GM12891 (cell line): Measurements from ENCODE around the gene SGO2.

ENCODE experiments used
- DNase-seq: peaks from one replicate; pipeline ENCODE4 v3.0.0; 2011; ENCODE audit warnings: low spot score; ENCODE audit not compliant: insufficient read length
- FAIRE-seq: peaks from 2 replicates; lab custom pipeline; 2011; peaks lifted over from hg19 to GRCh38; lab: Jason Lieb, UNC
- PAX5 ChIP-seq: IDR thresholded peaks from 2 replicates; pipeline ENCODE4 v1.6.1; 2011; ENCODE audit warnings: low read length, moderate library complexity, mild to moderate bottlenecking; ENCODE audit not compliant: insufficient read depth, severe bottlenecking
- POLR2A ChIP-seq: IDR thresholded peaks from 2 replicates; pipeline ENCODE4 v1.6.1; 2011; ENCODE audit warnings: low read depth, low read length, control low read depth
- POLR2AphosphoS5 ChIP-seq: IDR thresholded peaks from 2 replicates; pipeline ENCODE4 v1.6.1; 2011; ENCODE audit warnings: low read depth, low read length, control low read depth
- POU2F2 ChIP-seq: IDR thresholded peaks from 2 replicates; pipeline ENCODE4 v1.6.1; 2011; ENCODE audit warnings: low read depth, mild to moderate bottlenecking, control low read depth, low read length, moderate library complexity
- SPI1 ChIP-seq: IDR thresholded peaks from 2 replicates; pipeline ENCODE4 v1.6.1; 2011; ENCODE audit warnings: low read depth, low read length, control low read depth
- TAF1 ChIP-seq: IDR thresholded peaks from 2 replicates; pipeline ENCODE4 v1.6.1; 2011; ENCODE audit warnings: low read depth, low read length, control low read depth

Gene SGO2

DNA sequence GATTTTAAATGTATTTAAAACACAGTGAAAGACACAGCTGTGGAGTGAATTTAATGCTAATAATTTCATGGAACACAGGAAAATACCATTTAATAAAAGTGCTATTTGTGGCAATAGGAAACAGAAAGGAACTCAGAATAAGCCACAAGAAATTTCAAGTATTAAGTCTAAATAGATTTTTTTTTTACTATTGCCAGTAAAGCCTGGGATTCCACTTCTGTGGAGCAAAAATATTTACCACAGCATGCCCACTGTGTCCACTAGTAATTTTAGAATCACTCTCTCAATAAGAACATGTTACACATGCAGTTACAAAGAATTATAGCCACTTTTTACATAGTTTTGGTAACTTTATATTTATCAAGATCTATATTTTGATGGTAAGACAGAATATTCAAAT lies 33.4 kb upstream of the SGO2 start:
- FAIRE-seq (no peak), DNase-seq (no peak)
- TF ChIP-seq PAX5 (no peak), POU2F2 (no peak), POLR2AphosphoS5 (no peak), SPI1 (no peak), TAF1 (no peak), POLR2A (no peak)

DNA sequence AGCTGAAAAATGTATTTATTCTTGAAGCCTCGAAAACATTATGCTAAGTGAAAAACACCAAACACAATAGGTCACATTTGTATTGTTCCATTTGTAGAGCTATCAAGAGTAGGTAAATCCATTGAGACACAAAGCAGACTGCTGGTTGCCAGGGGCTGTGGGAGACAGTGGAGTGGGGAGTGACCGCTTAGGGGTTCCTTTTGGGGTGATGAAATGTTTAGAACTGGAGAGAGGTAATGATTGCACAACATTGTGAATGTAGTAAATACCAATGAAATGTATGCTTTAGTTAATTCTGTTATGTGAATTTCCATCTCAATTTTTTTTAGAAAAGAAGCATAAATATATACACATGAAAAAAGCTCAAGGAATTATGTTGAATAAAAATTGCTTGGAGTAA lies 32.0 kb upstream of the SGO2 start:
- no peak for FAIRE-seq
- no peak for DNase-seq
- TF ChIP-seq POU2F2: no peak

DNA sequence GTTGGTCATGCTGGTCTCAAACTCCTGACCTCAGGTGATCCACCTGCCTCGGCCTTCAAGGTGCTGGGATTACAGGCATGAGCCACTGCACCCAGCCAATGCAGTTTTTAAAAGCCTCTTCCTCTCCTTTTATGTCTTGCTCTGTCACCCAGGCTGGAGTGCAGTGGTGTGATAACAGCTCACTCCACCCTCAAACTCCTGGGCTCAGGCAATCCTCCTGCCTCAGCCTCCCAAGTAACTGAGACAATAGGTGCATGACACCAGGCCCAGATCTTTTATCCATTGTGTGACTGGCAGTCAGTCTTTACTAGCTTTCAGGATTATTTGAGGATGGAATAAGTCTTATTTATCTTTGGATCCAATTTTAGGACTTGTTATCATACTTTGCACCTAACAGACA lies 29.3 kb upstream of the SGO2 start:
- DNase-seq (no peak), FAIRE-seq (no peak)
- TF ChIP-seq POU2F2: no peak
- no peak for TF ChIP-seq PAX5

GRCh38 chr2:200498402-200499162 lies 27.4 kb upstream of the SGO2 start:
- TF ChIP-seq PAX5: no peak
- no peak for TF ChIP-seq POU2F2
- no peak for TF ChIP-seq POLR2AphosphoS5
- TF ChIP-seq POLR2A: no peak
- TF ChIP-seq SPI1: no peak
- no peak for TF ChIP-seq TAF1
- no peak for FAIRE-seq
- no peak for DNase-seq

DNA sequence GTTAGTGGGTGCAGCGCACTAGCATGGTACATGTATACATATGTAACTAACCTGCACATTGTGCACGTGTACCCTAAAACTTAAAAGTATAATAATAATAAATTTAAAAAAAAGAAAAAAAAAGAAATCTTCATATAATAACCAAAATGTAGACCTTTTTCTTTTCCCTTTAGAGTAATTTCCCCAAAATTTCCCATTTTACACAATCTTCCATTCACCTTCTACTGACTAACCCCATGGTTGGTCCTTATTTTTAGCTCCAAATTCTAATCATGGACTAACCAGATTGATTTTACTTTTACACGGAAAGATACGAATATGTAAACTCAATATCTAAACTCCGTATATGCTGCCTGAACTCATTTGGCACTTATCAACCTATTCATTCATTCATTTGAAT lies 23.8 kb upstream of the SGO2 start:
- no peak for TF ChIP-seq TAF1
- no peak for TF ChIP-seq POLR2AphosphoS5
- TF ChIP-seq POU2F2: no peak
- TF ChIP-seq PAX5: no peak
- TF ChIP-seq POLR2A: no peak
- TF ChIP-seq SPI1: no peak
- FAIRE-seq (no peak), DNase-seq (no peak)

DNA sequence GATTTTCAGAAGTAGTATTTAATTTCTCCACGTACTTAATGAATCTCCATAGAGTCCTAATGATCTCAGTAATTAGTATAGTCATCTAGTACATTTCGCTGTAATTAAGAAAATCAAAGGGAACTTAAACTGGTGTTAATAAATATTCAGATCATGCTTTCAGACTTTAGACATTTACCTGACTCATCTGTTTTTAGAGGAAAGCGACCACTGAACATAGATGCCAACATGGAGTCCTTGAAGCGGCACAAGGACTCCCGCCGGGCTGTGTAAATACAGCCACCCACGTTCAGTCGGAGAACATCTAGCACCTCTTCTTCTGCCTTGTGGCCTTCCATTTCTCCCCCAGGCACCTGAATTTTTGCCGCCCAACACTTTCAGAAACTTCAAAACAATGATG lies 19.3 kb upstream of the SGO2 start:
- TF ChIP-seq PAX5 (no peak), TAF1 (no peak), POLR2AphosphoS5 (no peak), POU2F2 (no peak), SPI1 (no peak), POLR2A (no peak)
- no peak for FAIRE-seq

DNA sequence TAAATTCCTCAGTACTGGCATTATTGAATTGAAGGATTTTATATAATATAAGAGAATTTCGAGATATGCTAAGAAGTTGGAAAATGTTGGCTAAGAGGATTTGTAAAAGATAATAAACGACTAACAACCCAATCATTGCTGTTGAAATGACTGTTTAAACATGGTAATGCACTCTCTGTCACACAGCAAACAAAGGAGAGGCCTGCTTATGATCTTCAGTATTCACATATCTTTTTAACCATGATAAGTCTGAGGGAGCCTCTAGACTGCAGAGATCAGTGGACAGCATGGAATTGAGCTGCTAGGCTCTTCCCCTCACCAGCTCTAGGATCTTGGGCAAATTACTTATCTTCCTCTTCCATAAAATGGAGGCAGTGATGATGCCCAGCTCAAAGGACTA lies 18.8 kb upstream of the SGO2 start:
- DNase-seq: no peak
- no peak for FAIRE-seq
- TF ChIP-seq TAF1 (no peak), POU2F2 (no peak), POLR2AphosphoS5 (no peak)

More for the DNA sequence above, 19.3 kb upstream of the SGO2 start:
- no peak for DNase-seq

GRCh38 chr2:200509235-200509611 lies 16.8 kb upstream of the SGO2 start:
- TF ChIP-seq SPI1 (no peak), POLR2AphosphoS5 (peak; percentile 36; the same call in 1 of the 2 replicates), POU2F2 (no peak), POLR2A (no peak)
- DNase-seq (no peak), FAIRE-seq (no peak)

DNA sequence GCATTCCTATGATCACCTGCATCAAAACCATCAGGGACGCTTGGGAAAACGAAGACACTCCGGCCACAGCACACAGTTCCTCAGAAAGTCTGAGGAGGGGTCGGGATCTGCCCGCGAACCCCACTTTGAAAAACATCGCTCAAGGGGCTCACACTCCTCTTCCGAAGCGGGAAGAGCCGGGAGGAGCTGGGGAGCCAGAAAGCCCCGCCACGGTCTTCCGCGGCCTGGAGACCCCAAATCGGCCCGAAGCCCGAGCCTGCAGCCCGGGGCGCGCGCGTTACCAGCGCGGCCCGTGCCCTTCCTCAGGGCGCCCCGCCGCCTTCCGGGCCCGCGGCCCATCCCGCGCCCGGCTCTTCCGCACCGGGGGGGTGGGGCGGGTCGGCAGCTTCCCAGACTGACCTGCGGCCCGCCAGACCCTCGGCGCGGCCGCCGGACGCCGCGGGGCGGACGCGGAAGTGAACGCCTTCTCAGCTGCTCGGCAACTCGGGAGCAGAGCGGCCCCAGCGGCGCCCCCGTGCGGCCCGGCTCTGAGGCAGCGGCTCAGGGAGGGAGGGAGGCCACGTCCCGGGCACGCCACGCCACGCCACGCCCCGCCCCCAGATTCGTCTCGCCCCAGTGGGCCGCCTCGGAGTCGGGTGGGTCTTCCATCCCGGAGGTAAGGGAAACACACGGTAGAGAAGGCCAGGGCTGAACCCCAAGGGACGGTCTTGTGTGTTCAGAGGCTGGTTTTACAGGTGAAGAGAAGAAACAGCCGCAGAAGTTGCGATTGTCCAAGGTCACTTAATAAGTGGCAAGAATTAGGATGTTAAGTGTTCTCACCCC lies 16.2 kb upstream of the SGO2 start, which contains the start of gene KCTD18:
Gene KCTD18, minus strand, starts transcription at position 457 of the 822 bp plus-strand sequence. CDS start 3,052 bp downstream, outside the sequence.
- DNase-seq (peak; percentile 91), FAIRE-seq (peak; percentile 96)

GRCh38 chr2:200515155-200515554 lies 10.9 kb upstream of the SGO2 start:
- DNase-seq: no peak
- FAIRE-seq: no peak
- TF ChIP-seq SPI1 (no peak), POLR2AphosphoS5 (no peak), PAX5 (no peak), POLR2A (no peak), TAF1 (no peak), POU2F2 (no peak)

More for the DNA sequence above, 16.2 kb upstream of the SGO2 start, which contains the start of gene KCTD18:
- 0 out of 2 replicates have a peak, but pooled peaks have one; percentile 49 for TF ChIP-seq POLR2A
- TF ChIP-seq POU2F2: no peak
- no peak; the same call in 1 of the 2 replicates for TF ChIP-seq TAF1
- TF ChIP-seq PAX5: peak; percentile 87
- 0 out of 2 replicates have a peak, but pooled peaks have one; percentile 23 for TF ChIP-seq SPI1
- TF ChIP-seq POLR2AphosphoS5: no peak; the same call in 1 of the 2 replicates
